Ascending aorta (tissue), 2 donors: ENCODE results near the gene THAP3. TPM values are rescaled to one million over a fixed set of nuclear protein-coding genes. Genes with fewer than 3 reads are reported as not detected.

ENCODE experiments used
- DNase-seq, 2 donors: peaks; one replicate each; pipeline ENCODE4 v3.0.0-alpha.2; 2019; ENCODE audit warnings: low spot score in 2 of 2
- H3K27ac ChIP-seq, 2 donors: fragments of 200-600 bp; sonication (generic); one replicate each; pipeline ENCODE4 v1.5.1; 2016 to 2017; ENCODE audit warnings: mild to moderate bottlenecking in 1 of 2
- H3K27me3 ChIP-seq: fragments of 200-600 bp; sonication (generic); one replicate; pipeline ENCODE4 v1.5.1; 2017
- H3K36me3 ChIP-seq, 2 donors: fragments of 200-600 bp; sonication (generic); one replicate each; pipeline ENCODE4 v1.5.1; 2016
- H3K4me1 ChIP-seq, 2 donors: fragments of 200-600 bp; sonication (generic); one replicate each; pipeline ENCODE4 v1.5.1; 2016 to 2017; ENCODE audit warnings: mild to moderate bottlenecking in 1 of 2
- H3K4me3 ChIP-seq, 2 donors: fragments of 200-600 bp; sonication (generic); one replicate each; pipeline ENCODE4 v1.5.1; 2016 to 2017; ENCODE audit warnings: mild to moderate bottlenecking in 1 of 2
- H3K9me3 ChIP-seq, 2 donors: fragments of 200-600 bp; sonication (generic); one replicate each; pipeline ENCODE4 v1.5.1; 2016
- intact Hi-C: fragments of 100-400 bp; cut with DNase I; formaldehyde crosslinking; loops from one replicate; pipeline ENCODE4 v1.15.1; 2023
- total RNA-seq: library from RNA; depleted of rRNA; stranded (reverse); fragments of >200 nt; gene quantifications from one replicate; pipeline ENCODE4 v1.1.0, GENCODE V29; 2016
- TF ChIP-seq, protein P1 (sequence below), 3 experiments: fragments of 200-600 bp in 2 of 3; fragments of 450-650 bp in 1 of 3; sonication (generic) in 2 of 3; IDR thresholded peaks; one replicate each; pipeline ENCODE4 v1.5.1; 2016 to 2019; ENCODE audit warnings: antibody characterized with exemption in 3 of 3, mild to moderate bottlenecking in 1 of 3, moderate library complexity in 1 of 3

The THAP3 gene
- total RNA-seq, 1 donor from 2014 or later = 9.3 TPM

DNA sequence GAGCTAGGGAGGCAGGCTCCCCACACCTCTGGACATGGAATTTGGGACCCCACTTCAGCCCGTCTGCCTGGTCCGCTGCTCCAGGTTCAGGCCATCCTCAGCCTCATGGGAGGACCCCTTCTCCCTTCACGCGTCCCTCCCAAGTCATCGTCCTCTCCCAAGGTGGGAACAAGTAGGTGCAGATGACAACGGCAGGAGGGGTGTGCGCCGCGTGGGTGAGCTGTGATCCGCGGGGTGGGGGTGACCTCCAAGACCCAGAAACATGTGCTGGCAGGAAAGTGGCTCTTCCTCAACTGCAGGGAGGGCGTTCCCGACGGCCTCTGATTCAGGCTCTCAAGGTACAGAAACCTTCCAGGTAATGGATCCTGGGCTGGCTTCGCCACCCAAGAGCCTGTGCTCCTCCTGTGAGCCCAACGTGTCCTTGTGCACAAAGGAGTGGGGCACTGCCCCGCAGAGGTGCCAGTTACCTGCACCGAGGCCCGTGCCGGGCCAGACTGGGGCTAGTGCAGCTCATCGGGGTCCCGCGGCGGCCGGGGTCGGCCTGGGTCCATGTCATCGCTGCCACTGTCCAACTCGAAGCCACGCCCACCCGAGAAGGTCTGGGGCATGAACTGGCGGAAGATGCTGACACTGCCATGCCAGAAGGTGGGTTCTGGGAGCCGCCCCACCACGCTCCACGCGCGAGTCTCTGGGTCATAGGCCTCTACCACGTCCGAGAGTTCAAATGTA is 31.6 kb upstream of the THAP3 start:
- intact Hi-C loops = loop anchor here (5.0 kb wide), 1 partner anchor 41 kb away; the partner anchor contains the start of gene NOL9
- TF ChIP-seq, protein P1, sequence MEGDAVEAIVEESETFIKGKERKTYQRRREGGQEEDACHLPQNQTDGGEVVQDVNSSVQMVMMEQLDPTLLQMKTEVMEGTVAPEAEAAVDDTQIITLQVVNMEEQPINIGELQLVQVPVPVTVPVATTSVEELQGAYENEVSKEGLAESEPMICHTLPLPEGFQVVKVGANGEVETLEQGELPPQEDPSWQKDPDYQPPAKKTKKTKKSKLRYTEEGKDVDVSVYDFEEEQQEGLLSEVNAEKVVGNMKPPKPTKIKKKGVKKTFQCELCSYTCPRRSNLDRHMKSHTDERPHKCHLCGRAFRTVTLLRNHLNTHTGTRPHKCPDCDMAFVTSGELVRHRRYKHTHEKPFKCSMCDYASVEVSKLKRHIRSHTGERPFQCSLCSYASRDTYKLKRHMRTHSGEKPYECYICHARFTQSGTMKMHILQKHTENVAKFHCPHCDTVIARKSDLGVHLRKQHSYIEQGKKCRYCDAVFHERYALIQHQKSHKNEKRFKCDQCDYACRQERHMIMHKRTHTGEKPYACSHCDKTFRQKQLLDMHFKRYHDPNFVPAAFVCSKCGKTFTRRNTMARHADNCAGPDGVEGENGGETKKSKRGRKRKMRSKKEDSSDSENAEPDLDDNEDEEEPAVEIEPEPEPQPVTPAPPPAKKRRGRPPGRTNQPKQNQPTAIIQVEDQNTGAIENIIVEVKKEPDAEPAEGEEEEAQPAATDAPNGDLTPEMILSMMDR (IDR thresholded peaks at IDR 0.05) = no peak
- Histone ChIP-seq H3K4me1 (peaks cover 18 to 64% of the 10 kb centered on the region in 2 donors), H3K27me3 (no peaks in the 10 kb centered on the region), H3K36me3 (peaks cover 75 to 87% of the 10 kb centered on the region in 2 donors), H3K4me3 (no peak overlapping the region), H3K27ac (peak overlapping the region; percentile 82 to 86), H3K9me3 (no peaks in the 10 kb centered on the region)
- no peak for DNase-seq

DNA sequence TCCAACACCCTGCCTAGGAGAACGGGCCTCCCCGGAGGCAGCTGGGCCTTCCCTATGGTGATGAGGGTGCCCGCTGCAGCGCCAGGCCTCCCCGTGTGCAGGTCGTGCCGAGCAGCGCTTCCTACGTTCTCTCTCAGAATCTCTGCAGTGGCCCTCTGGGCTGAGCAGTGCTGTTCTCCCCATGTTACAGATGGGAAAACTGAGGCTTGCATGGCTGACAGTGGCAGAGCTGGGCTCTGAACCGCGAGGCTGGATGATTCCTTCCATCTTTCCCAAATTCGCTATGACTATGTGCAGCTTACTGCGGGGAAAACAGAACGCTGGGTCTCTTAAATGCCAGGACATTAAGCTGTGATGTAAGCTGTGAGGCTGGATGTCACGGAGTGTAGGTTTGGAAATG is 30.9 kb upstream of the THAP3 start:
- Histone ChIP-seq H3K27me3 (no peaks in the 10 kb centered on the region), H3K4me3 (no peak overlapping the region), H3K9me3 (no peaks in the 10 kb centered on the region), H3K4me1 (peaks cover 23 to 71% of the 10 kb centered on the region in 2 donors), H3K27ac (peak overlapping the region; percentile 22 to 86), H3K36me3 (peaks cover 75 to 89% of the 10 kb centered on the region in 2 donors)
- no peak for DNase-seq
- TF ChIP-seq, protein P1 (IDR thresholded peaks at IDR 0.05) = no peak
- intact Hi-C loops = loop anchor here (5.0 kb wide), 1 partner anchor 42 kb away; the partner anchor contains the start of gene NOL9

DNA sequence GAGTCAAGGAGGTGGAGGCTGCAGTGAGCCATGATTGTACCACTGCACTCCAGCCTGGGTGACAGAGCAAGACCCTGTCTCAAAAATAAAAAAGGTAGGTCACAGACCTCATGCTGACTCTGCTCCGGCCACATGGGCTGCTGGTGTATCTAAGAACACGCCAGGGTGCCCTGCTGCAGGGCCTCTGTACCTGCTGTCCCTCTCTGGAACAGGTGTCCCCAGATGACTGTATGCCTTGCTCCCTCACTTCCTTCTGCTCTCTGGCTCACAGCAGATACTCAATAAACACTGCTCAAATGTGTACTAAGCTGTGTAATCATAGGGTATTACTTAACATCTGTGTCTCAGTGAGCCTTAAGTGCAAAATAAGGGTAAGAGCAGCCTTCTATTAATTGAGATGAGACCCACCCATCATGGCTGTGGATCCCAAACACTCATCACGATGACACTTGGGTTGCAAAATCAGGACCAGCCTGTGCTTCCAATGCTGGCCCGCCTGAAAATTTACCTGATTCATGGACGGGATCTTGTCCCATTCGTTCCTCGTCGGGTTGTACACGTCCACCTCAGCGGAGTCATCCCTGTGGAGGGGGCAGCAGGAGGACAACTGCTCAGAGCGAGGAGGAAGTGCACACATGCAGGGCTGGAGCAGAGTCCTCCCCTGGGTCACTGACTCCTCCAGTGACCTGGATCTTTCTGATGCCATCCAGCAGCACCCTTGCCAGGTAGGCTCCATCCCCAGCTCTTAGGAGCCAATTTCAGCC is 29.5 kb upstream of the THAP3 start:
- Histone ChIP-seq H3K27ac (peak overlapping the region; percentile 12 to 25), H3K4me1 (peaks cover 30 to 73% of the 10 kb centered on the region in 2 donors), H3K4me3 (no peak overlapping the region), H3K9me3 (no peaks in the 10 kb centered on the region), H3K27me3 (no peaks in the 10 kb centered on the region), H3K36me3 (peaks cover 70 to 85% of the 10 kb centered on the region in 2 donors)
- intact Hi-C loops = loop anchor here (5.0 kb wide), 1 partner anchor 43 kb away; the partner anchor contains the start of gene NOL9
- DNase-seq = no peak
- TF ChIP-seq, protein P1 (IDR thresholded peaks at IDR 0.05) = no peak

DNA sequence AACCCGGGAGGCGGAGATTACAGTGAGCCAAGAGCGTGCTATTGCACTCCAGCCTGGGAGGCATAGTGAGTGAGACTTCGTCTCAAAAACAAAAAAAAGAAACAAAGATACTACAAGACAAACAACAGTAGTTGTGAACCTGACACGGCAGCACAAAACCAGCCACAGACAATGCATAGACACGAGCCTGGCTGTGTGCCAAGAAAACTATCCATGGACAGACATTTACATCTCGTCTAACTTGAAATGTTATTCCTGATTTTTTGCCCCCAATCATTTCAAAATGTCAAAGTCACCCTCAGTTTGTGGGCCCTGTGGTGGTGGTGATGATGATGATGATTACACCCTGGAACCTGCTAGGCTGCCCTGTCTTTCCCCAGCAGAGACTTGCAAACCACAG is 28.3 kb upstream of the THAP3 start:
- peaks cover 35 to 63% of the 10 kb centered on the region in 2 donors for H3K4me1 ChIP-seq
- no peaks in the 10 kb centered on the region for H3K27me3 ChIP-seq
- H3K36me3 ChIP-seq = peaks cover 66 to 81% of the 10 kb centered on the region in 2 donors
- peak overlapping the region; percentile 10 to 95 for H3K4me3 ChIP-seq
- intact Hi-C loops = no loop called here
- TF ChIP-seq, protein P1 (IDR thresholded peaks at IDR 0.05) = no peak
- DNase-seq = no peak
- peak overlapping the region in 1 of 2 donors; percentile 98 for H3K27ac ChIP-seq
- no peaks in the 10 kb centered on the region for H3K9me3 ChIP-seq

DNA sequence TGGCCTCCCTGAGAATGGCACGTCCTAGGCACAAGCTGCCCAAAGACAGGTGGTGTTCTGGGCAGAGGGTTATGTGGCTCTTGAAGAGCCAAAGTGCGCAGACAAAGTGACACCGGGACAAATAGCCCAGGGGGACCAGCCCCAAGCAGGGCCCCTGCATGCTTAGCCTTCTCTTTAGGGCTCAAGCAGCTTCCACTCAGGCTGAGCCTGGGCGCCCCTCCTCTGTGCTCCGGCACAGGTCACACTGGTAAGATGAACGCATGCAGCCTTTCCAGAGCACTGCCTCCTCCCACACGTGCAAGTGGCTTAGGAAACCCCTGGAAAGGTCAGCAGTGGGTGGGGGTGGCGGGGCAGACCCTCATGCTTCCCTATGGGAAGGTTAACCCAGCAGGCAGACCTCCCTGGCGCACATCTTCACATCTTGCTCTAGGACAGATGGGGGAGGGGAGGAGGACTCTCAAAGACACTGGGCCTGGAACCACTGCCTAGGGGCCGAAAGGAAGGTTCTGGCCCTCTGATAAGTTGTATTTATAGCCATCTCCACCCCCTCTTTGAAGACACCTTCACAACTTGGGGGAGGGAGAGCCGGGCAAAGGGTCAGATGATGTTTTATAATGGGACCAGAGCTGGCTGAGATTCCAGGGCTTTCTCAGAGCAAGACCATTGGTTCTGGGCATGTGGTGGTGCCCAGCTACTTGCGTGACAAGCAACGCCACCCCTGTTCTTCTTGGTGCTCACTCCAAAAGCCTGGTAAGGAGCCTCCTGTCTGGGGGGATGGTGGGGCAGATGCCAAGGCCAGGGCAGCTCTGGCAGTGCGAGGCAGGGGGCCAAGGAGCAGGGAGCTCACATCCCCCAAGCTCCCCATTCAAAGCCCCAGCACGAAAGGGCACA is 27.5 kb upstream of the THAP3 start:
- H3K4me1 ChIP-seq = peaks cover 30 to 55% of the 10 kb centered on the region in 2 donors
- H3K27ac ChIP-seq = peak overlapping the region; percentile 98 to 99
- DNase-seq = no peak
- intact Hi-C loops = no loop called here
- TF ChIP-seq, protein P1 (IDR thresholded peaks at IDR 0.05) = no peak
- no peaks in the 10 kb centered on the region for H3K9me3 ChIP-seq
- H3K36me3 ChIP-seq = peaks cover 66 to 76% of the 10 kb centered on the region in 2 donors
- no peaks in the 10 kb centered on the region for H3K27me3 ChIP-seq
- H3K4me3 ChIP-seq = peak overlapping the region; percentile 10 to 95
